ENCODE data around the gene IFNLR1.

IFNLR1 gene

DNA sequence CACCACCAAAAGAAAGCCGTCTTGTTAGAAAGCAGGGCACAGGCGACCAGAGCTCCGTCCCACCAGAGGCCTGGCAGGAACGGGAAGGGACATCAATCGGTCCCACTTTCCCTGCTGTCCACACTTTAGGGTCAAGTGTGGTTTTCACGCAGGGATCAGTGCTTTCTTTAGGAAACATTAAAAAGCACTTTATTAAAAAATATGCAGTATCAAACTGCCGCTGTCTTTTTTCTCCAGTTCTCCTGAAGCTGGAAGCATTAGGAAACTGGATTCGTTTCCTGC, 437 bp downstream of the IFNLR1 start:
- peak overlapping the region; percentile 80 for H3K4me3 Mint-ChIP-seq
- no peak overlapping the region for H3K27ac Mint-ChIP-seq
- peaks cover 55% of the 10 kb centered on the region for H3K27me3 Mint-ChIP-seq (ENCODE audit: low read depth, poor library complexity)
- H3K4me1 Mint-ChIP-seq, result peaks cover 13% of the 10 kb centered on the region
- no peak for DNase-seq
- no peaks in the 10 kb centered on the region for H3K36me3 Mint-ChIP-seq (ENCODE audit: low read depth)
- no peaks in the 10 kb centered on the region for H3K9me3 Mint-ChIP-seq
- TF ChIP-seq, protein P1, sequence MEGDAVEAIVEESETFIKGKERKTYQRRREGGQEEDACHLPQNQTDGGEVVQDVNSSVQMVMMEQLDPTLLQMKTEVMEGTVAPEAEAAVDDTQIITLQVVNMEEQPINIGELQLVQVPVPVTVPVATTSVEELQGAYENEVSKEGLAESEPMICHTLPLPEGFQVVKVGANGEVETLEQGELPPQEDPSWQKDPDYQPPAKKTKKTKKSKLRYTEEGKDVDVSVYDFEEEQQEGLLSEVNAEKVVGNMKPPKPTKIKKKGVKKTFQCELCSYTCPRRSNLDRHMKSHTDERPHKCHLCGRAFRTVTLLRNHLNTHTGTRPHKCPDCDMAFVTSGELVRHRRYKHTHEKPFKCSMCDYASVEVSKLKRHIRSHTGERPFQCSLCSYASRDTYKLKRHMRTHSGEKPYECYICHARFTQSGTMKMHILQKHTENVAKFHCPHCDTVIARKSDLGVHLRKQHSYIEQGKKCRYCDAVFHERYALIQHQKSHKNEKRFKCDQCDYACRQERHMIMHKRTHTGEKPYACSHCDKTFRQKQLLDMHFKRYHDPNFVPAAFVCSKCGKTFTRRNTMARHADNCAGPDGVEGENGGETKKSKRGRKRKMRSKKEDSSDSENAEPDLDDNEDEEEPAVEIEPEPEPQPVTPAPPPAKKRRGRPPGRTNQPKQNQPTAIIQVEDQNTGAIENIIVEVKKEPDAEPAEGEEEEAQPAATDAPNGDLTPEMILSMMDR (IDR thresholded peaks at IDR 0.05), result no peak

DNA sequence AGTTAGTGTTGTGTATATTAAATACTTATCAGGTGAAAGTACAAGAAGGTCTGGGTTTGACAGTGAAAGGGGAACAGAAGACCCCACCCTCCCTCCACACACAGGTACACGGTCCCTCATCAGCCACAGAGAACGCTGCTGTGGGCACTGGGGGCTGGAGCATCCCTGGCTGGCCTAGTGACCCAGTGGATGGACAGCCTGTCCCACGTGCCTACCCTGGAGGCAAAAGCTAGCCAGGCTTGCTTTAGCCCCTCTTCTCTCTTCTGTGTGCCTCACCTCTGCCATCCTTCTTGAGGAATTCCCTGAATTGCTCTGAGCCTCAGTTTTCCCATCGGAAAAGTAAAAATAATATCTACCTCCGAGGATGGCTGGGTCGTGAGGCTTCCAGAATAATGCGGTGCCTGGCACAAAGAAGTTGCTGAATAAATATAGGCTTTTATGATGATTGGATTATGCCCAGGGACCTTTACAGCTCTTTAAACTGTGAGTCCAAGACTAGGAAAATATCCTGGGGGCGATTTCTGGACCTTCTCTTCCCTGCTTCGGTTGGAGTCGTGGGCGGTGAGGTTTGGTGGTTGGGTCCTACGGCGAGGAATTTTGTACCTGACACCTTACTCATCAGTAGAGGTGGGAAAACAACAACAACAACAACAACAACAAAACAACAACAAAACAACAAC, 918 bp downstream of the IFNLR1 start:
- TF ChIP-seq, protein P1 (IDR thresholded peaks at IDR 0.05), result no peak
- no peak for DNase-seq
- Mint-ChIP-seq H3K4me1 (peaks cover 13% of the 10 kb centered on the region), H3K4me3 (peak overlapping the region; percentile 80), H3K27me3 (ENCODE audit: low read depth, poor library complexity) (peaks cover 50% of the 10 kb centered on the region), H3K9me3 (no peaks in the 10 kb centered on the region), H3K36me3 (ENCODE audit: low read depth) (no peaks in the 10 kb centered on the region), H3K27ac (no peak overlapping the region)

GRCh38 chr1:24185076-24185475, 2.0 kb downstream of the IFNLR1 start:
- DNase-seq, result no peak
- Mint-ChIP-seq H3K4me3 (no peak overlapping the region), H3K27ac (no peak overlapping the region), H3K4me1 (peaks cover 13% of the 10 kb centered on the region), H3K9me3 (no peaks in the 10 kb centered on the region), H3K27me3 (ENCODE audit: low read depth, poor library complexity) (peaks cover 45% of the 10 kb centered on the region), H3K36me3 (ENCODE audit: low read depth) (no peaks in the 10 kb centered on the region)
- TF ChIP-seq, protein P1 (IDR thresholded peaks at IDR 0.05), result no peak

DNA sequence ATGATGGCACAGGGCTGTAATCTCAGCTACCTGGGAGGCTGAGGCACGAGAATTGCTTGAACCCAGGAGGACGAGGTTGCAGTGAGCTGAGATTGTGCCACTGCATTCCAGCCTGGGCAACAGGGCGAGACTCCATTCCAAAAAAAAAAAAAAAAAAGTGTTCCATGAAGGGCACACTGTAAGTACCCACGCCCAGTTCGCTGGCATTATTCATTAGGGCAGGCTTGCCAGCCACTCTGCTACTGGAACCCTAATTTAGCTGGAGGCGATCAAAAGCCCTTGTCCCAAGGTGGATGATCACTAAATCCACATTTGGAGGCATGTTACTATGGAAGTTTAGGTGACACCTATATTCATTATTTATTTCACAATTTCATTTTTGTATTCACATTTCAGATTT, 5.0 kb downstream of the IFNLR1 start:
- Mint-ChIP-seq H3K27ac (no peak overlapping the region), H3K36me3 (ENCODE audit: low read depth) (no peaks in the 10 kb centered on the region), H3K4me3 (no peak overlapping the region), H3K9me3 (no peaks in the 10 kb centered on the region), H3K27me3 (ENCODE audit: low read depth, poor library complexity) (peaks cover 16% of the 10 kb centered on the region), H3K4me1 (peaks cover 7% of the 10 kb centered on the region)
- TF ChIP-seq, protein P1 (IDR thresholded peaks at IDR 0.05), result no peak
- no peak for DNase-seq

- H3K36me3 Mint-ChIP-seq (ENCODE audit: low read depth), result no peaks in the 10 kb centered on the region
- peaks cover 15% of the 10 kb centered on the region for H3K27me3 Mint-ChIP-seq (ENCODE audit: low read depth, poor library complexity)
- H3K4me3 Mint-ChIP-seq, result no peak overlapping the region
- TF ChIP-seq, protein P1 (IDR thresholded peaks at IDR 0.05), result no peak
- no peaks in the 10 kb centered on the region for H3K9me3 Mint-ChIP-seq
- peaks cover 5% of the 10 kb centered on the region for H3K4me1 Mint-ChIP-seq
- H3K27ac Mint-ChIP-seq, result no peak overlapping the region
- DNase-seq, result no peak
Measured at GRCh38 chr1:24181619-24182018, 5.5 kb downstream of the IFNLR1 start.

DNA sequence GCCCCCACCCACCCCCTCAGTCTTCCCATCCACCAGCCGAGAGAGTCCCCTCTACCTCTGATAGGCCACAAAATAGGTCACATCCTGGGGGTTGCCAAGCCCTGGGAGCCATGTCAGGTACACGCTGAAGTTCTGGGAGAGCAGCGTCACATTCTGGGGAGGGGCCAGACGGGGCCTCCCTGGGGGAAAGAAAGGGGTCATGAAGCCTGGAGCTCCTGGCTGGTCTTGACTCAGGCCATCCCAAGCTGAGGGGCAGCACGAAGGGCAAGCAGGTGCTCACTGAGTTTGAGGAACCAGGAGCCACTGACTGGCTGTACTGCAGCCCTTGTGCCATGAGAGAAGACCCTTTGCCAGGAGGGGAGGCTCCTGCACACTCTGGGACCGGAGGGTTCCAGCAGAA, 6.4 kb downstream of the IFNLR1 start:
- DNase-seq, result no peak
- H3K4me3 Mint-ChIP-seq, result no peak overlapping the region
- H3K4me1 Mint-ChIP-seq, result no peaks in the 10 kb centered on the region
- TF ChIP-seq, protein P1 (IDR thresholded peaks at IDR 0.05), result no peak
- H3K36me3 Mint-ChIP-seq (ENCODE audit: low read depth), result no peaks in the 10 kb centered on the region
- H3K27ac Mint-ChIP-seq, result no peak overlapping the region
- H3K9me3 Mint-ChIP-seq, result no peaks in the 10 kb centered on the region
- H3K27me3 Mint-ChIP-seq (ENCODE audit: low read depth, poor library complexity), result peaks cover 5% of the 10 kb centered on the region
